Type B pancreatic cell (in vitro differentiated cells): Measurements from ENCODE around the gene DR1. TPM values are rescaled to one million over a fixed set of nuclear protein-coding genes. Genes with fewer than 3 reads are reported as not detected.
A peak's percentile ranks its signal among the peaks of the same experiment; 100 is the strongest.

ENCODE experiments used
- DNase-seq: peaks from one replicate; pipeline ENCODE4 v3.0.0; 2021; ENCODE audit warnings: mixed read lengths; ENCODE audit not compliant: unreplicated experiment; ENCODE audit errors: extremely low spot score
- H3K27ac Mint-ChIP-seq: 2 replicates; pipeline ENCODE4 v1.8.0; 2021; ENCODE audit warnings: mild to moderate bottlenecking, mixed read lengths
- H3K27me3 Mint-ChIP-seq: 2 replicates; pipeline ENCODE4 v1.8.0; 2021; ENCODE audit warnings: mixed read lengths
- H3K36me3 Mint-ChIP-seq: 2 replicates; pipeline ENCODE4 v1.8.0; 2021; ENCODE audit warnings: mixed read lengths
- H3K4me1 Mint-ChIP-seq: one replicate; pipeline ENCODE4 v1.8.0; 2021; ENCODE audit warnings: mixed read lengths; ENCODE audit not compliant: unreplicated experiment
- H3K4me3 Mint-ChIP-seq: 2 replicates; pipeline ENCODE4 v1.8.0; 2021; ENCODE audit warnings: mild to moderate bottlenecking, mixed read lengths
- H3K9me3 Mint-ChIP-seq: 2 replicates; pipeline ENCODE4 v1.8.0; 2021; ENCODE audit warnings: mixed read lengths
- CTCF ChIP-seq: fragments of 200-600 bp; sonication (generic); conservative IDR thresholded peaks from 2 replicates; pipeline ENCODE4 v1.5.0; 2021; ENCODE audit warnings: antibody characterized with exemption, mild to moderate bottlenecking
- total RNA-seq: library from RNA; stranded (reverse); gene quantifications from 2 replicates; pipeline ENCODE4 v1.2.1, GENCODE V29; 2021; ENCODE audit warnings: low replicate concordance

Gene DR1
- total RNA-seq, 1 donor from 2014 or later: 49.0 TPM

DNA sequence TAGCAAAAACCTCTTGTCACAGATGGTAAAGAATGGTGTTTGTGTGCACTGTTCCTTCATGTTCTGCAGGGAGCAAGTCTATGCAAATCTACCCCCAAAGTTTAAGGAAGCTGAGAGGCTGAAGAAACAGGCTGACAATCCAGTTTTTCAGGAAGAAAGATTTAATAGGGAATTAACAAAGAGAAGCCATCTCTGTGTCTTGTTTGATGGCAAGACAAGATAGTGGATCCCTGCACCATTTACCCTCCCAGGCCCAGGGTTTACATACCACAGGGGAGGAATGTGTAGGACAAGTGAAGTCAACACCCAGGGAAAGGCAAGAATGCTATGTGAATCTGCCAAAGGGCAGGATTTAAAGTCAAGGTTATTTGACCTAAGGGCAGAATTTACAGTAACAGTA, 54.1 kb downstream of the DR1 start:
- Mint-ChIP-seq H3K4me1 (peaks cover 16% of the 10 kb centered on the region), H3K9me3 (peaks cover 17% of the 10 kb centered on the region), H3K36me3 (peaks cover 5% of the 10 kb centered on the region), H3K27ac (peak overlapping the region; percentile 80), H3K27me3 (no peaks in the 10 kb centered on the region), H3K4me3 (peak overlapping the region; percentile 65)
- DNase-seq: no peak
- TF ChIP-seq CTCF: no peak

DNA sequence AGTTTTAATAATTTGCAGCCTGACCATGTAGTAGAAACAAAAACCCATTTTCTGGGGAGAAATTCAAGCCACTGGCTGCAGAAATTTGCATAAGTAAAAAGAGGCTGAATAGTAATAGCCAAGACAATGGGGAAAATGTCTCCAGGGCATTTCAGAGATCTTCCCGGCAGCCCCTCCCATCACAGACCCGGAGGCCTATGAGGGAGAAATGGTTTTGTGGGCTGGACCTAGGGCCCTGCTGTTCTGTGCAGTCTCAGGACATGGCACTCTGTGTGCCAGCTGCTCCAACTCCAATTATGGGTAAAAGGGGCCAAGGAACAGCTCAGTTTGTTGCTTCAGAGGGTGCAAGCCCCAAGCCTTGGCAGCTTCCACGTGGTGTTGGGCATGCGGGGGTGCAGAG, 62.5 kb downstream of the DR1 start:
- no peak overlapping the region for H3K4me3 Mint-ChIP-seq
- no peaks in the 10 kb centered on the region for H3K4me1 Mint-ChIP-seq
- H3K27ac Mint-ChIP-seq: no peak overlapping the region
- no peaks in the 10 kb centered on the region for H3K36me3 Mint-ChIP-seq
- no peak for TF ChIP-seq CTCF
- peaks cover 4% of the 10 kb centered on the region for H3K27me3 Mint-ChIP-seq
- DNase-seq: no peak
- H3K9me3 Mint-ChIP-seq: peaks cover 7% of the 10 kb centered on the region

DNA sequence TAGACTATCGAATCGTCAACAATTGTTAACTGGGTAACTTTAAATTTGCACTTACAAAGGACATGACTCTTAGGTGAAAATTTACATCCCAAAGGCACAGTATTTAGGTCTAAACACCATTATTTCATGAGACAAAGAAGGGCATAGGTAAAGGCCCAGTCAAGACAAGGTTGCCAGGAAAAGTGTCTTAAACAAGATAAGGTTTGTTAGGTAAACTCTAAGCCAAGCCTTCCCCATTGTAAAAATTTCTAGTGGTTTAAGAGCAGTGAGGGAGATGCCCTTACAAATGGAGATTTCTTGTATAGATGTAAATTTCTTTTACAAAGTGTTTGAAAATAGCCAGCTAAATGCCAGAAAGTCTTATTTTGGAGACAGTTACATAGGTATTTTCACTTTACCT, 65.3 kb downstream of the DR1 start:
- no peak overlapping the region for H3K4me3 Mint-ChIP-seq
- DNase-seq: no peak
- no peaks in the 10 kb centered on the region for H3K36me3 Mint-ChIP-seq
- H3K27ac Mint-ChIP-seq: no peak overlapping the region
- peaks cover 7% of the 10 kb centered on the region for H3K9me3 Mint-ChIP-seq
- no peaks in the 10 kb centered on the region for H3K4me1 Mint-ChIP-seq
- H3K27me3 Mint-ChIP-seq: peaks cover 4% of the 10 kb centered on the region
- TF ChIP-seq CTCF: no peak

DNA sequence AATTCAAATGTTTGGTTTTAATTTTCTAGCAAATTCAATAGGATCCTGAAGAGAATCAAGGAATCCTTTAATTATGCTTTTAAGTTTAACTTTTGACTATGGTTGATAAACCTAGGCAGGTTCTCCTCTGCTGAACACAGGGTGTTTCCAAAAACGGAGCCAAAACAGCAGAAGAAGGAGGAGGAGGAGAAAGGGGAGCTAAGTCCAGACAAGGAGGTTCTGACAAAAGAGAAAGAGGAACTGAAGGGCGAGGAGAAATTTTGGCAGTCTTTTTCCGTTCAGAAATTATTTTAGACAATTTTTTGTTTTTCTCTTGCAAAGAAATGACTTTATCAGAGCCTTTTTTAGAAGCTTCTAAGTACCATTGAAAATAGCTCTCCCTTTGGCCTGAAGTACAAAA, 69.0 kb downstream of the DR1 start:
- Mint-ChIP-seq H3K4me3 (no peak overlapping the region), H3K27ac (no peak overlapping the region), H3K27me3 (no peaks in the 10 kb centered on the region), H3K9me3 (no peaks in the 10 kb centered on the region), H3K4me1 (no peaks in the 10 kb centered on the region), H3K36me3 (no peaks in the 10 kb centered on the region)
- DNase-seq: no peak
- TF ChIP-seq CTCF: no peak

GRCh38 chr1:93415296-93415695, 69.6 kb downstream of the DR1 start:
- Mint-ChIP-seq H3K4me3 (no peak overlapping the region), H3K36me3 (no peaks in the 10 kb centered on the region), H3K9me3 (no peaks in the 10 kb centered on the region), H3K4me1 (no peaks in the 10 kb centered on the region), H3K27ac (no peak overlapping the region), H3K27me3 (no peaks in the 10 kb centered on the region)
- DNase-seq: no peak
- no peak for TF ChIP-seq CTCF

DNA sequence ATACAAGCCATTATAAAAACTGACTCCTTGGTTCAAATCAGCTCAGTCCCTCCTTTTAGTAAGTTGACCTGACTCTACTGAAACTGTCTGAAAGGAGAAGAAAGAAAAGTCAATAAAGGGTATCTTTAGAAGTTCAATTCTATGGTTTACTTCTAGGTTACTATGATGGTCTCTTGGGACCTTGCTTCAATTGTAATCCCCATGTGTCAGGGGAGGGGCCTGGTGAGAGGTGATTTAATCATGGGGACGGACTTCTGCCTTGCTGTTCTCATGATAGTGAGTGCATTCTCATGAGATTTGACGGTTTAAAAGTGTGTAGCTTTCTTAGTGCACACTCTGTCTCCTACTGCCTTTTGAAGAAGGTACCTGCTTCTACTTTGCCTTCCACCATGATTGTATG, 70.5 kb downstream of the DR1 start:
- no peaks in the 10 kb centered on the region for H3K27me3 Mint-ChIP-seq
- H3K27ac Mint-ChIP-seq: no peak overlapping the region
- TF ChIP-seq CTCF: no peak
- H3K4me1 Mint-ChIP-seq: no peaks in the 10 kb centered on the region
- H3K36me3 Mint-ChIP-seq: no peaks in the 10 kb centered on the region
- H3K4me3 Mint-ChIP-seq: no peak overlapping the region
- no peak for DNase-seq
- H3K9me3 Mint-ChIP-seq: no peaks in the 10 kb centered on the region
